NCI-H1694 (cell line): Measurements from ENCODE around the gene F10.

ENCODE experiments used
- DNase-seq: peaks from one replicate; lab custom pipeline; 2025; lab: John Stamatoyannopoulos, UW

Gene F10

GRCh38 chr13:113086991-113087922 lies 35.3 kb upstream of the F10 start:
- DNase-seq, result no peak

- no peak for DNase-seq
Measured at GRCh38 chr13:113087923-113088690, 34.5 kb upstream of the F10 start.

DNA sequence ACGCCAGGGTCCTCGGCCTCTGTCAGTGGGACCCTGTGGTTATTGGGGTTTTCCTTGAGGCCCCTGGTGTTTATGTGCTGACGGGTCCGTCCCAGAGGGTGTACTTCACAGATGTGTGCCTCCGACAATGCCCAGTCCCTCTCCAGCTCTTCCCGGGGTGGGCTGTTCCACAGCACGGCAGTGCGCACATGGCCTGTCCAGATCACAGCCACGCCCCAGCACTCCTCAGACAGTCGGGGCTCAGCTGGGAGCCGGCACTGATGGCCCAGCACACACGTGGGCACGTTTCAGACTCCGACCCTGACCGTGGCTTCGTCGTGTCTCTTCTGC lies 33.9 kb upstream of the F10 start:
- no peak for DNase-seq

- no peak for DNase-seq
Measured at GRCh38 chr13:113089693-113090414, 32.7 kb upstream of the F10 start.

- no peak for DNase-seq
Measured at GRCh38 chr13:113090415-113090770, 32.2 kb upstream of the F10 start.

DNA sequence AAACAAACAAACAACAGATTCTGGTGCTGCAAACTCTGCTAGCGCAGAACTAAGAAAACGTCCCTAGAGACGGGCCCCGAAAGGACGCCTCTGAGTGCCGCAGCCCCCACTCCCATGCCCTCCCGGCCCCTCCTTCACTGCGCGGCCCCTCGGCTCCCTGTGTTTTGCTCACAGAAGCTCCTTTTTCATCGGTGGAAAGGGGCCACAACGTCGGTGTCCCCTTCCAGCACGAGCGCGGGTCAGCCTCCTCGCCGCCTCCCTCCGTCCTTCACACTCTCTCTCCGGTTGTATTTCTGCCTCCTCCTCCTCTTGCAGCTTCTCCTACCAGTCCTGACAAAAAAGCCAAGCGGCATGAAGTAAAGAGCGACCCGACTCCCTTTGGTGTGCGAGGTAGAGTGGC lies 31.8 kb upstream of the F10 start:
- no peak for DNase-seq

GRCh38 chr13:113091211-113091771 lies 31.3 kb upstream of the F10 start:
- no peak for DNase-seq

- DNase-seq, result no peak
Measured at GRCh38 chr13:113091891-113092775, 30.5 kb upstream of the F10 start.

DNA sequence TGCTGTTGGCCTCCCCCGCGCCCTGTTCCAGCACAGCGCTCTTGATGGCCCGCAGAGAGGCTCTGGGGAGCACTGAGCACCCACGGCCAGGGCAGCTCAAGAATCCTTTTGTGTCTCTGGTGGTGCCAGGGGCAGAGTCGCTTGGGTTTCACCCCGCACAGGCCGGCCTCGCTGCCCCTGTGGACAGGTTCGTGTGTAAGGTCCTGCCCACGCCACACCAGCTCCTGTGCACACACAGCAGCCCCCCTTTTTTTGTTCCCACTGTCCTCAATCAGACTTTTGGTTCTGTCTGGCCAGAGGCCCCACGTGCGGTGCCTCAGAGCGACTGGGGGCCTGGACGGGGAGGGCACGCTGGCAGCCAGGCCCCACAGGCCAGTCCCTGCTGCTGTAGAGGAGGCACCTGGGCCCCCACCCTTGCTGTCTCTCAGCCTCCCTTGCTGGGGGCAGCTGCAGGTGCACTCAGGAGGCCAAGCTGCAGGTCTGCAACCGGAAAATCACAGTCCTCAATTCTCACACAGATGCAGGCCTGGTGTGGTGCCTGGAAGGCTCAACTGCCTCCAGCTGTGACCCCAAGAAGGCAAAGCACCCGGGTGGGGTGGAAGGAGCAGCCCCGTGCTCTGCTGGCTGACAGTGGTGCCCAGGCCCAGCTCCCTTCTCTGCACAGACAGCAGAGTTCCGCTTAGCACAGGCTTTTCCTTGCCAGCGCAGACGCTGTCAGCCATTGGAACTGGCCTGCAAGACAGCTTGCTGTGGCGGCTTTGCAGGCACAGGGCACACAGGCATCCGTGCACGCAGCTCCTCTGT lies 29.6 kb upstream of the F10 start:
- DNase-seq, result no peak

GRCh38 chr13:113093580-113094409 lies 28.8 kb upstream of the F10 start:
- no peak for DNase-seq

- DNase-seq, result no peak
Measured at GRCh38 chr13:113094410-113094800, 28.2 kb upstream of the F10 start.

DNA sequence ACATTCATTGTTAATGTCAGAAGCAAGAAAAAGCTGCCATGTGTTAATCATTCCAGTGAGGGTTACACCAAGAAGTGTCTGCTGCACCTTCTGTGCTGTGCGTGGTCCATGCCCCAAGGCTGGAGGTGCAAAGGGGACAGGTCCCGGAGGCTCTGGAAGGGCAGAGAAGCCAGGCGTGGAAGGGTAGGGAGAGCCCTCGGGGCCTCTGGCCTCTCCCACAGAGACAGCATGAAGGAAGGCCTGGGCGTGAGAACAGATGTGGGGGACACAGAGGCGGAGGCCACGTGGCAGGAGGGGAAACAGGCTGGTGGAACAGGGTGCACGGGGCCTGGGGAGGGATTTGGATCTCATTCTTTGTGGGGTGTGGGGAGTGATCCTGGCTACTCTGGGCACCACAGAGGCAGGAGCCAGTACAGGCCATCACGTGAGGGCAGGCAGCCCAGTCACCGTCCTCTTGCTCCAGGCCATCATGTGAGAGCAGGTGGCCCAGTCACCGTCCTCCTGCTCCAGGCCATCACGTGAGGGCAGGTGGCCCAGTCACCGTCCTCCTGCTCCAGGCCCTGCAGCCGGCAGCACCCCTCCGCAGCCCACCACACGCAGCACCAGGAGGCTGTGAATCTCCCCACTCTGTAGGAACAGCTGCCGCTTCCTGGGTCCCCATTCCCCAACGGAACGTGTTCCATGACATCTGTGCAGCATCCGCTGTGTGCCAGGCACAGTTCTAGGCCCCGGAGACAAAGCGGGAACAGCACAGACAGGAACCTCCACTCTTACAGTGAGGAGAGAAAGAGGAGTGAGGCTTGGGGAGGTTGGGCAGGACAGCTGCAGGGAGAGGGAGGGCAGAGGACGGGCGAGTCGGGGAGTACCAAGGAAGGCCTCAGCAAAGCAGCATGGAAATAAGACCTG lies 27.2 kb upstream of the F10 start:
- no peak for DNase-seq

DNA sequence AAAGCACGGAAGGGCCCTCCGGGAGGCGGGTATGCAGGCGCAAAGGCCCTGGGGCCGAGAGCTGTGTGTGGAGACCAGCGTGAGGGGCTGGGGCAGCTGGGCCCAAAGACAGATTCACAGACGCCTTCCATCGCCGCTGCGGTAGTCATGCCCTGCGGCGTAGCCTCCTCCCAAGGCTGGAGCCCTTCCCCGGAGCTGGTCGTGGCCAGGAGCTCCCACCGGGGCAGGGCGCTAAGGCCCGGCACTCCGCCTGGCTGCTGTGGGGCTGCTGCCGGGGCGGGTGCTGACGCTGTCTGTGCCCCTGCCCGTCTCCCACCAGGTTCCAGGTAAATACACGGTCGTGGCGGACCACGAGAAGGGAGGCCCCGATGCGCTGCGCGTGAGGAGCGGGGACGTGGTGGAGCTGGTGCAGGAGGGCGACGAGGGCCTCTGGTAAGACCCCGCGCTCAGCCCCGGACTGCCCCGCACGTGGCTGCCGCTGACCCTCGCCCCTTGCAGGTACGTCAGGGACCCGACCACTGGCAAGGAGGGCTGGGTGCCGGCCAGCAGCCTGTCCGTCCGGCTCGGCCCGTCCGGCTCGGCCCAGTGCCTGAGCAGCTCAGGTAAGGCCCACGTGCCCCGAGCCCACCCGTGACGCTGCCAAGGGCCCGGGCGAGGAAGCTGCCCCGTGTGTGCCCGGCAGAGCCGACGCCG lies 26.4 kb upstream of the F10 start:
- DNase-seq, result no peak

GRCh38 chr13:113096745-113097305 lies 25.8 kb upstream of the F10 start:
- no peak for DNase-seq

DNA sequence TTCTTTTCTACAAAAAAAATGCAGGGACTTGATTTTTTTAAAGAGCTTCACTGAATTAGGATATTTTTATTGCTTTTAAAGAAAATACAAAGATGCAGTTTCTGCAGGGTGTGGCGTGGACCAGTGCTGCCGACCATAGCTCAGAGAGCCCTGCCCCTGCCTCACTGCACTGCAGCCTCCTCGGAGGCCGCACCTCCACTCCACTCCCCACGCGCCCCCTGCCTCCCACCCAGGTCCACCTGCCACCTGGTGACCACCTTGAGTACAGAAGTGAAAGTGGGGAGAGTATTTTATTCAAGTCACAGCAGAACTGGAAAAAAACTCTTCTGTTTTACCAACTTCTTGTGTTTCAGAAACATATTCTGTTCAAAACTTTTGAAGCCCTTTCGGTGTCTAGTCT lies 24.9 kb upstream of the F10 start:
- no peak for DNase-seq

DNA sequence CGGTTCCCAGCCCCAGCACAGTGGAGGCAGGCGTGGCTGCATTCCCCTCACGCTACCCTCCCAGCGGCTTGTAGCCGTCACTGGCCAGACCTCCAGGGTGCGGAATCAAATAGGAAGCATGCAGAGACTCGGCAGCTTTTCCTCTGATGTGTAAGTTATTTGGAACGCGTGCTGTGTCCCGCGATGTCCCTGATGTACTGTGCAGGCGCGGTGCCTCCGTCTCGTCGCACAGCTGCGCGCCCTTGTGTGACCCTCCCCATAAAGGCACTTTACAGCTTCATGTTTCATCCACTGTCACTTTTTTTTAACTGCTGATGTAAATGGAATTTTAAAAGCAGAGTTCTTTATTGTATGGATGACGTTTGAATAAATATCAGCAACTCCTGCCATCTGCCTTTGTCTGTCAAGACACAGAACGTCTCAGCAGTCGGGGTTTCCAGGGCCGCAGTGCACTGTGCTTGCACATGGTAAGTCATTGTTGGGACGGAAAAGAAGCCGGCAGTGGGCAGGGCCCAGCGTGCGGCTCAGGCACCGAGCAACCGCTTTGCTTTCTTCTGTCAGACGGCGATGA lies 24.4 kb upstream of the F10 start:
- DNase-seq, result no peak

DNA sequence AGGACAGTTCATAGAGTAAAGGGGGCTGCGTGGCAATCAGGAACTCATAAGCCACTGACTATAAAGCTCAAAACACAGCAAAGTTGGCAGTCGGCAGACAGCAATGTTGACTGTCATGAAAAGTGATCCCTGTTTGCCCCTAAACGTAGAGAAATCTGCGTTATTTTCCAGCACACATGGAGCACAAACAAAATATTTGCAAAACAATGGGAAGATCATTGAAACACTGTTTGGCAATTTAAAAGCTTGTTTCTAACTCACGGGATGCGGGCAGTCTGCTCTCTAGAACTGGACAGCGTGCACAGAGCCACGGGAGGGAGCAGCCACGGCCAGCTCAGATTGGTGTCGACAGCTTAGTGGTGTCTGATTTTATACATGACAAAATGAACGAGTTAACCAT lies 23.5 kb upstream of the F10 start:
- no peak for DNase-seq
